Skeletal muscle tissue (tissue), 4 donors: ENCODE data around the gene CENPA. TPM values are rescaled to one million over a fixed set of nuclear protein-coding genes. Genes with fewer than 3 reads are reported as not detected.

Experiments
- H3K27ac ChIP-seq: one replicate; pipeline ENCODE4 v1.7.0; 2013; ENCODE audit warnings: mild to moderate bottlenecking, low read depth, low read length, inconsistent platforms
- H3K27me3 ChIP-seq, 3 donors: one replicate each; pipeline ENCODE4 v1.7.0; 2013; ENCODE audit warnings: low read length in 3 of 3; ENCODE audit not compliant: control insufficient read depth in 3 of 3, insufficient read depth in 3 of 3
- H3K36me3 ChIP-seq, 3 donors: one replicate each; pipeline ENCODE4 v1.7.0; 2013; ENCODE audit warnings: low read length in 3 of 3; ENCODE audit not compliant: control insufficient read depth in 3 of 3, insufficient read depth in 3 of 3
- H3K4me1 ChIP-seq, 3 donors: one replicate each; pipeline ENCODE4 v1.7.0; 2013; ENCODE audit warnings: low read length in 3 of 3, mild to moderate bottlenecking in 3 of 3; ENCODE audit not compliant: control insufficient read depth in 3 of 3, insufficient read depth in 3 of 3
- H3K4me3 ChIP-seq, 3 donors: one replicate each; pipeline ENCODE4 v1.7.0; 2013; ENCODE audit warnings: low read length in 3 of 3
- H3K9ac ChIP-seq, 3 donors: one replicate each; pipeline ENCODE4 v1.7.0; 2013; ENCODE audit warnings: low read length in 3 of 3, mild to moderate bottlenecking in 3 of 3, moderate library complexity in 2 of 3, low read depth in 1 of 3
- H3K9me3 ChIP-seq, 3 donors: one replicate each; pipeline ENCODE4 v1.7.0; 2013; ENCODE audit warnings: low read length in 3 of 3; ENCODE audit not compliant: control insufficient read depth in 3 of 3
- total RNA-seq: library from RNA; depleted of rRNA; stranded (reverse); fragments of >200 nt; gene quantifications from one replicate; pipeline ENCODE4 v1.2.3, GENCODE V29; 2014
- donor health status: Osteomylitis.

The CENPA gene
- total RNA-seq, 1 donor from 2014 or later = 2.6 TPM

DNA sequence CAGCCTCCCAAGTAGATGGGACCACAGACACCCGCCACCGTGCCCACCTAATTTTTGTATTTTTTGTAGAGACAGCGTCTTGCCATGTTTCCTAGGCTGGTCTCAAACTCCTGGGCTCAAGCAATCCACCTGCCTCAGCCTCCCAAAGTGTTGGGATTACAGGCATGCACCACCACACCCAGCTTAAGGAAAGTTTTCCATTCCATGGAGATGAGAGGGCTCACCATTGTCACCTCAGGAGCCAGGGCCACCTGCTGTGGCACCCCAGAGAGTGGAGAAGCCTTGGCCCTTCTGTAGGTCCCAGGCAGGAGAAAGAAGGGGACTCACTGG lies 17.1 kb upstream of the CENPA start:
- peaks cover 58 to 76% (median 72%) of the 10 kb centered on the region in 3 donors for H3K4me1 ChIP-seq
- peak overlapping the region; percentile 73 for H3K27ac ChIP-seq
- no peak overlapping the region for H3K4me3 ChIP-seq

DNA sequence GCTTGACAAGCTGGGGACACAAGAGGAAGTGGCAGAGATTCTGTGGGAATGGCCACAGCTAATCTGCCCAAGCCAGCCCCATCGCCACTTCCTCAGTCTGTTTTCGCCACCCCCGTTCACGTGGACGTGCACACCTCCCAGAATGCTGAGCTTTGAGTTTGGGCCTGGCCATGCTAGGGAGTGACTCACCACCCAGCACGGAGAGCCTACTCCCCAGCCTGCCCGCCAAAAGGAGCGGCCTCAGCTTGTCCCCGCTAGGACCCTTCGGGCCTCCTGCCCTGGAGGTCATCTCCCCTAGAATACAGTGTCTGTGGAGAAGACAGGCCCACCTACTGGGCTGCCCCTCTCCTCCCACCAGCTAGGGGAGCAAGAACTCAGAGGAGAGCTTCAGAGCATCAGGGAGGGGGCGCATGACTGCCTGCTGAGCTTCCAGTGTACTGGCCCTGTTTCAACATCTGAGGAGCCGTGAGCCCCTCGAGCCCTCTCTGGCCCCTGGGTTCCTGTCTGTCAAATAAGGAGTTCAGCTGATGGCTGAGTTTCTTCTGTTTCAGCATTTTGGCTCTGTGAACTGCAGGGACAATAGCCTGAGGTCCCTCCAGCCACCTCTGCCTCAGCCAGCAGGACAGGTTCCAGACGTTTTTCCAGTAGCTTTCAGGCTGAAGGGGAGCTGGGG lies 16.6 kb upstream of the CENPA start:
- Histone ChIP-seq H3K27me3 (no peaks in the 10 kb centered on the region), H3K4me1 (peaks cover 58 to 75% (median 72%) of the 10 kb centered on the region in 3 donors), H3K36me3 (peaks cover 0 to 2% (median 2%) of the 10 kb centered on the region in 3 donors), H3K27ac (peak overlapping the region; percentile 73), H3K9me3 (no peaks in the 10 kb centered on the region), H3K4me3 (no peak overlapping the region), H3K9ac (peak overlapping the region; percentile 44 to 48 (median 45))

More for the DNA sequence above, 17.1 kb upstream of the CENPA start:
- no peak overlapping the region for H3K9ac ChIP-seq
- H3K36me3 ChIP-seq = no peaks in the 10 kb centered on the region
- no peaks in the 10 kb centered on the region for H3K9me3 ChIP-seq
- H3K27me3 ChIP-seq = no peaks in the 10 kb centered on the region

DNA sequence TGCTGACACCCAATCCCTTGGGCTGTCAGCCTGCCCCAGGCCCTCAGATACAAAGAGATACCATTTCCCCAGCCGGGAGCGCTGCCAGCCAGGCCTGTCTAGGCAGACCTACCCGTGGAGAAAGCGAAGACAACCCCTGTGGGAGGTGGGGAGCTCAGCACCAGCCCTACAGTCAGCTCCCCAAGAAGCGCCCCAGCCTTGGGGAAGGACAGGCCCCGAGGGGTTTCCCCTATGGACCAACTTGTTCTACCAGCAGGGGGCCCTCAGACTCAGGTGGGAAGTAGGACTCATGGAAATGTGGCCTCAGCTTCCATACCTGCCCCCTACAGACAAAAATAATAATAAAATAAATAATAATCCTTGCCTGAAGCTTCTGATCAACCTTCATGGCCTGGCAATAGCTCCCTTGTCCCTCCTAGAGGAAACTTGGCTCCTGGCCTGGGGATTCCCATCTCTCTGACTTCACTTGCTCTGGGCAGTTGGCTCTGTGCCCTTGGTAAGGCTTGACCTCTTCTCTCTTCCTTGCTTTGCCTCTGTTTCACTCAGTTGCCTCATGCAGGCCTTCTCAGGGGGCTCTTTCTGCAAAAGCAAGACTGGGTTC lies 14.8 kb upstream of the CENPA start:
- Histone ChIP-seq H3K4me3 (peak overlapping the region in 2 of 3 donors; percentile 26 to 29), H3K4me1 (peaks cover 44 to 59% (median 57%) of the 10 kb centered on the region in 3 donors), H3K9me3 (no peaks in the 10 kb centered on the region), H3K27ac (peak overlapping the region; percentile 80), H3K9ac (peak overlapping the region in 2 of 3 donors; percentile 37 to 50), H3K36me3 (peaks cover 14 to 20% (median 18%) of the 10 kb centered on the region in 3 donors), H3K27me3 (no peaks in the 10 kb centered on the region)

DNA sequence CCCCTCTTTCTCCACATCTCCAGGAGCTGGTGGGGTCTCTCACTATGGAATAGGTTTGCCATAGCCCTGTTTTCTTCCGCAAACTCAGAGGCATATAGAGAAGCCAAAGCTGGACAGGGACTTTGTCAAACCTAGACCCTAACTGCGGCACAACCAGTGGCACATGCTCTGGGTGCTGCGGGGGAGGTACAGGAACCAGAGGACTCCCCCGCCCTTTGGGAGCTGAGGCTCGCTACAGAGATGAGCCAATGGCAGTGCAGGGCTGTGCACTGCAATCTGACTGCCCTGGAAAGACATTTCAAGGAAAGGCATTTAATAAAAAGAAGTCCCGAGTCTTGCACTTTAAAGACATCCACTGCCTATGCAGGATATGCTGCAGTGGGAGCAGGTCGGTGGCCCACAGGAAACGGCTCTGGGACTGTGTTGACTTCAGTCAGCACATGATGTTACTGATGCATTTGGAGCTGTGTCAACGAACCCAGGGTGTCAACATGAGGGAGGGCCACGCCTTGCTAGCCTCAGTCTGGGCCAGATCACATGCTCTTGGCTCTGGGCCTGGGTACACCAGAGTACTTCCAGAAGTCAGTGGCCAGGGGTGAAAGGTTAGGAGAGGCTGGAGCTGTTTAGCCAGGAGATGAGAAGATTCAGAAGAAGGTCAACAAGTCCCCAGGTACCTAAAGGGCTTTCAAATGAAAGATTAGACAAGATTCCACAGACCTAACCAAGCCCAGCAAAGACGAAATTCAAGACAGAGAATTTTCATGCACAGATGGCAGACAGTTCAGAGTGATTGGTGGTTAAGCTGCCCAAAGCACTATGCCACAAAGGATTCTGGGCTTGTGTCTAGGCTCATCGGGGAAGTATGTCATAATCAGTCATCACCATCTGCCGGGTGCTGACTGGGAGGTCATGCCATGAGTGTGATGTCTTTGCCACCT lies 13.5 kb upstream of the CENPA start:
- no peaks in the 10 kb centered on the region for H3K9me3 ChIP-seq
- H3K36me3 ChIP-seq = peaks cover 25 to 26% (median 25%) of the 10 kb centered on the region in 3 donors
- no peaks in the 10 kb centered on the region for H3K27me3 ChIP-seq
- peaks cover 44 to 49% (median 48%) of the 10 kb centered on the region in 3 donors for H3K4me1 ChIP-seq
- peak overlapping the region; percentile 80 for H3K27ac ChIP-seq
- peak overlapping the region in 1 of 3 donors; percentile 41 for H3K9ac ChIP-seq
- peak overlapping the region in 1 of 3 donors; percentile 42 for H3K4me3 ChIP-seq

DNA sequence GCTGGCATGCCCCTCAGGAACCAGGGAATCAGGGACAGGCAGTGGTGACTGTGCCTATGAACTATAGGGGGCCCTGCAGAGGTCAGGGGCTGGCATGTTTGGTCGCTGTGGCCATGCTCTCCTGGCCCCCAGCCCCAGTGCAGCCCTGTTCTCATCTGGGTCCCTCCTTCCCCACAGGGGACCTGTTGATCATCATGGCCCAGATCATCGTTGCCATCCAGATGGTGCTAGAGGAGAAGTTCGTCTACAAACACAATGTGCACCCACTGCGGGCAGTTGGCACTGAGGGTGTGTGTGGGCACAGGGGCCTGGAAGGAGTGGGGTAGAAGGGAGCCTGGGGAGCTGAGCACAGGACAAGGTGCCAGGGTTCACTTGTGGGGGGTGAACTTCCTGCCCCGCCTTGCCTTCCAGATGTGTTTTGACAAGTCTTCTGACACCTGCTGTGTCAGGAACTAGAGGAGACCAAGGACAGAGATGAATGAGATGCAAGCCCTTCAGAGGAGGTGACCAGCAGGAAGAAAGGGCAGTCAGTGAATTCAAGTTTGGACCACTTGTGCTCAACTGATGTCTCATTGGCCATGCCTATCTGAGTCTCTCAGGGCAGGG lies 9.6 kb upstream of the CENPA start:
- Histone ChIP-seq H3K36me3 (peaks cover 47 to 57% (median 53%) of the 10 kb centered on the region in 3 donors), H3K4me3 (no peak overlapping the region), H3K9me3 (no peaks in the 10 kb centered on the region), H3K27ac (no peak overlapping the region), H3K9ac (no peak overlapping the region), H3K27me3 (no peaks in the 10 kb centered on the region), H3K4me1 (peaks cover 18 to 19% (median 19%) of the 10 kb centered on the region in 3 donors)

DNA sequence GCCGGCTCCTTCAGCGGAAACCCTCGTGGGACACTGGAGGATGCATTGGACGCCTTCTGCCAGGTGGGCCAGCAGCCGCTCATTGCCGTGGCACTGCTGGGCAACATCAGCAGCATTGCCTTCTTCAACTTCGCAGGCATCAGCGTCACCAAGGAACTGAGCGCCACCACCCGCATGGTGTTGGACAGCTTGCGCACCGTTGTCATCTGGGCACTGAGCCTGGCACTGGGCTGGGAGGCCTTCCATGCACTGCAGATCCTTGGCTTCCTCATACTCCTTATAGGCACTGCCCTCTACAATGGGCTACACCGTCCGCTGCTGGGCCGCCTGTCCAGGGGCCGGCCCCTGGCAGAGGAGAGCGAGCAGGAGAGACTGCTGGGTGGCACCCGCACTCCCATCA lies 7.8 kb upstream of the CENPA start:
- Histone ChIP-seq H3K27ac (no peak overlapping the region), H3K4me1 (peaks cover under 1% of the 10 kb centered on the region in 3 donors), H3K4me3 (no peak overlapping the region), H3K9me3 (no peaks in the 10 kb centered on the region), H3K9ac (no peak overlapping the region), H3K36me3 (peaks cover 47 to 61% (median 53%) of the 10 kb centered on the region in 3 donors), H3K27me3 (no peaks in the 10 kb centered on the region)

DNA sequence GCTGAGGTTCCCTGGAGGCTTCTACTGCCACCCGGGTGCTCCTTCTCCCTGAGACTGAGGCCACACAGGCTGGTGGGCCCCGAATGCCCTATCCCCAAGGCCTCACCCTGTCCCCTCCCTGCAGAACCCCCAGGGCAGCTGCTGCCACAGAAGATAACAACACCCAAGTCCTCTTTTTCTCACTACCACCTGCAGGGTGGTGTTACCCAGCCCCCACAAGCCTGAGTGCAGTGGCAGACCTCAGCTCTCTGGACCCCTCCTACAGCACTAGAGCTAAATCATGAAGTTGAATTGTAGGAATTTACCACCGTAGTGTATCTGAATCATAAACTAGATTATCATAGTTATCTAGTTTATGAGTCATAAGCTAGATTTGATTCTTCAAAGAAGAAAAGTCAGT lies 7.3 kb upstream of the CENPA start:
- Histone ChIP-seq H3K4me1 (no peaks in the 10 kb centered on the region), H3K36me3 (peaks cover 47 to 61% (median 53%) of the 10 kb centered on the region in 3 donors)

DNA sequence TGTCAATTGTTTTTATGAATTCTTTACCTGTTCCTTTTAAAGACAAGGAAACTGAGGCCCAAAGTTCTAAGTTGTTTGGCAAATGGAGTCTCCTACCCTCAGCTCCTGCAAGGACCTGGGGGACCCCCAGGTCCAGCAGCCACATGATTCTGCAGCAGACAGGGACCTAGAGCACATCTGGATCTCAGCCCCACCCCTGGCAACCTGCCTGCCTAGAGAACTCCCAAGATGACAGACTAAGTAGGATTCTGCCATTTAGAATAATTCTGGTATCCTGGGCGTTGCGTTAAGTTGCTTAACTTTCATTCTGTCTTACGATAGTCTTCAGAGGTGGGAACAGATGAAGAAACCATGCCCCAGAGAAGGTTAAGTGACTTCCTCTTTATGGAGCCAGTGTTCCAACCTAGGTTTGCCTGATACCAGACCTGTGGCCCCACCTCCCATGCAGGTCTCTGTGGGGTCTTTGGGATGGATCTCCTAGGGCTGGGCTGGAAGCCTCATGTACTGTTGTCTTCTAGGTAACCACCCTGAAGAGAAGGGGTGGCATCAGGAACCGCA lies 5.6 kb upstream of the CENPA start:
- peaks cover 36 to 55% (median 43%) of the 10 kb centered on the region in 3 donors for H3K36me3 ChIP-seq
- H3K4me1 ChIP-seq = peaks cover 0 to 3% (median 0%) of the 10 kb centered on the region in 3 donors
- no peak overlapping the region for H3K27ac ChIP-seq
- H3K9me3 ChIP-seq = no peaks in the 10 kb centered on the region
- H3K27me3 ChIP-seq = no peaks in the 10 kb centered on the region
- no peak overlapping the region for H3K9ac ChIP-seq
- H3K4me3 ChIP-seq = no peak overlapping the region

More for the DNA sequence above, 7.3 kb upstream of the CENPA start:
- no peak overlapping the region for H3K4me3 ChIP-seq
- H3K9me3 ChIP-seq = no peaks in the 10 kb centered on the region
- H3K9ac ChIP-seq = no peak overlapping the region
- no peak overlapping the region for H3K27ac ChIP-seq
- no peaks in the 10 kb centered on the region for H3K27me3 ChIP-seq
